IPS-20b (cell line): ENCODE measurements around the gene MRPL14.
A peak's percentile ranks its signal among the peaks of the same experiment; 100 is the strongest.

ENCODE experiments used
- H3K27ac ChIP-seq: one replicate; pipeline ENCODE4 v1.5.1; 2013; ENCODE audit warnings: low read length
- H3K27me3 ChIP-seq: 2 replicates; pipeline ENCODE4 v1.6.1; 2013; ENCODE audit warnings: mild to moderate bottlenecking, low read length, inconsistent platforms; ENCODE audit not compliant: insufficient read depth
- H3K36me3 ChIP-seq: 2 replicates; pipeline ENCODE4 v1.6.1; 2013; ENCODE audit warnings: low read depth, mild to moderate bottlenecking, inconsistent platforms, low read length, moderate library complexity; ENCODE audit not compliant: insufficient read depth
- H3K4me1 ChIP-seq: 2 replicates; pipeline ENCODE4 v1.6.1; 2013; ENCODE audit warnings: mild to moderate bottlenecking, control low read depth, inconsistent platforms, low read length, moderate library complexity; ENCODE audit not compliant: insufficient read depth
- H3K4me3 ChIP-seq: 2 replicates; pipeline ENCODE4 v1.5.1; 2013; ENCODE audit warnings: mild to moderate bottlenecking, low read length, inconsistent platforms
- H3K9ac ChIP-seq: 2 replicates; pipeline ENCODE4 v1.6.1; 2013; ENCODE audit warnings: low read depth, mild to moderate bottlenecking, inconsistent platforms, low read length, moderate library complexity
- H3K9me3 ChIP-seq: 2 replicates; pipeline ENCODE4 v1.6.1; 2013; ENCODE audit warnings: mild to moderate bottlenecking, low read depth, low read length, inconsistent platforms; ENCODE audit not compliant: insufficient read depth

MRPL14 gene

GRCh38 chr6:44082872-44083321, 44.4 kb downstream of the MRPL14 start:
- H3K27ac ChIP-seq, result no peak overlapping the region
- H3K4me3 ChIP-seq, result no peak overlapping the region
- H3K9ac ChIP-seq, result no peak overlapping the region
- H3K4me1 ChIP-seq, result no peaks in the 10 kb centered on the region
- no peaks in the 10 kb centered on the region for H3K36me3 ChIP-seq
- no peaks in the 10 kb centered on the region for H3K9me3 ChIP-seq
- no peaks in the 10 kb centered on the region for H3K27me3 ChIP-seq

GRCh38 chr6:44081753-44082152, 45.5 kb downstream of the MRPL14 start:
- Histone ChIP-seq H3K4me3 (no peak overlapping the region), H3K9ac (no peak overlapping the region), H3K9me3 (no peaks in the 10 kb centered on the region), H3K27ac (no peak overlapping the region), H3K36me3 (no peaks in the 10 kb centered on the region), H3K27me3 (peaks cover 1% of the 10 kb centered on the region; the same call in 1 of the 2 replicates), H3K4me1 (no peaks in the 10 kb centered on the region)

- H3K27ac ChIP-seq, result no peak overlapping the region
- H3K4me1 ChIP-seq, result no peaks in the 10 kb centered on the region; the same call in 1 of the 2 replicates
- H3K27me3 ChIP-seq, result peaks cover 10% of the 10 kb centered on the region
- no peak overlapping the region for H3K9ac ChIP-seq
- H3K4me3 ChIP-seq, result no peak overlapping the region
- H3K36me3 ChIP-seq, result no peaks in the 10 kb centered on the region
- no peaks in the 10 kb centered on the region for H3K9me3 ChIP-seq
Measured at GRCh38 chr6:44080561-44081521, 46.4 kb downstream of the MRPL14 start.

GRCh38 chr6:44079672-44080071, 47.6 kb downstream of the MRPL14 start:
- no peak overlapping the region for H3K4me3 ChIP-seq
- H3K9ac ChIP-seq, result no peak overlapping the region
- H3K9me3 ChIP-seq, result no peaks in the 10 kb centered on the region
- H3K27me3 ChIP-seq, result peaks cover 14% of the 10 kb centered on the region
- H3K4me1 ChIP-seq, result no peaks in the 10 kb centered on the region; the same call in 1 of the 2 replicates
- H3K36me3 ChIP-seq, result no peaks in the 10 kb centered on the region
- no peak overlapping the region for H3K27ac ChIP-seq

GRCh38 chr6:44078827-44079671, 48.2 kb downstream of the MRPL14 start:
- Histone ChIP-seq H3K9ac (no peak overlapping the region), H3K36me3 (no peaks in the 10 kb centered on the region), H3K4me3 (no peak overlapping the region), H3K27ac (no peak overlapping the region), H3K4me1 (peaks cover 2% of the 10 kb centered on the region; the same call in 1 of the 2 replicates), H3K9me3 (no peaks in the 10 kb centered on the region), H3K27me3 (peaks cover 18% of the 10 kb centered on the region)

GRCh38 chr6:44078219-44078826, 48.9 kb downstream of the MRPL14 start:
- Histone ChIP-seq H3K4me3 (no peak overlapping the region), H3K9ac (no peak overlapping the region), H3K36me3 (no peaks in the 10 kb centered on the region), H3K27ac (no peak overlapping the region), H3K4me1 (peaks cover 4% of the 10 kb centered on the region; the same call in 1 of the 2 replicates), H3K9me3 (no peaks in the 10 kb centered on the region), H3K27me3 (peaks cover 21% of the 10 kb centered on the region)

- Histone ChIP-seq H3K4me1 (peaks cover 9% of the 10 kb centered on the region; the same call in 1 of the 2 replicates), H3K27ac (no peak overlapping the region), H3K9ac (no peak overlapping the region), H3K9me3 (no peaks in the 10 kb centered on the region), H3K4me3 (no peak overlapping the region), H3K36me3 (no peaks in the 10 kb centered on the region), H3K27me3 (peaks cover 21% of the 10 kb centered on the region)
Measured at GRCh38 chr6:44077214-44077946, 49.9 kb downstream of the MRPL14 start.

- no peak overlapping the region for H3K27ac ChIP-seq
- peaks cover 9% of the 10 kb centered on the region; the same call in 1 of the 2 replicates for H3K4me1 ChIP-seq
- H3K9me3 ChIP-seq, result no peaks in the 10 kb centered on the region
- H3K27me3 ChIP-seq, result peaks cover 21% of the 10 kb centered on the region
- no peaks in the 10 kb centered on the region for H3K36me3 ChIP-seq
- peak overlapping the region; percentile 59; the same call in 1 of the 2 replicates for H3K4me3 ChIP-seq
- H3K9ac ChIP-seq, result no peak overlapping the region
Measured at GRCh38 chr6:44076356-44077213, 50.7 kb downstream of the MRPL14 start.

GRCh38 chr6:44075647-44076355, 51.5 kb downstream of the MRPL14 start:
- Histone ChIP-seq H3K4me1 (peaks cover 9% of the 10 kb centered on the region; the same call in 1 of the 2 replicates), H3K4me3 (peak overlapping the region; percentile 59; the same call in 1 of the 2 replicates), H3K36me3 (no peaks in the 10 kb centered on the region), H3K9ac (no peak overlapping the region), H3K27me3 (peaks cover 21% of the 10 kb centered on the region), H3K9me3 (no peaks in the 10 kb centered on the region), H3K27ac (no peak overlapping the region)
